Coronary artery (tissue), 2 donors: ENCODE data around the gene MGAT4A.

Source experiments
- DNase-seq: peaks from one replicate; pipeline ENCODE4 v3.0.0-alpha.2; 2017; ENCODE audit warnings: low spot score
- H3K27ac ChIP-seq, 2 donors: fragments of 200-600 bp; sonication (generic); one replicate each; pipeline ENCODE4 v1.5.1; 2016 to 2019
- H3K4me3 ChIP-seq: fragments of 200-600 bp; sonication (generic); 2 replicates; pipeline ENCODE4 v1.5.1; 2016; ENCODE audit warnings: mild to moderate bottlenecking, moderate library complexity
- TF ChIP-seq, protein P1 (sequence below): fragments of 200-600 bp; sonication (generic); IDR thresholded peaks from one replicate; pipeline ENCODE4 v1.5.1; 2019; ENCODE audit warnings: antibody characterized with exemption

The MGAT4A gene

DNA sequence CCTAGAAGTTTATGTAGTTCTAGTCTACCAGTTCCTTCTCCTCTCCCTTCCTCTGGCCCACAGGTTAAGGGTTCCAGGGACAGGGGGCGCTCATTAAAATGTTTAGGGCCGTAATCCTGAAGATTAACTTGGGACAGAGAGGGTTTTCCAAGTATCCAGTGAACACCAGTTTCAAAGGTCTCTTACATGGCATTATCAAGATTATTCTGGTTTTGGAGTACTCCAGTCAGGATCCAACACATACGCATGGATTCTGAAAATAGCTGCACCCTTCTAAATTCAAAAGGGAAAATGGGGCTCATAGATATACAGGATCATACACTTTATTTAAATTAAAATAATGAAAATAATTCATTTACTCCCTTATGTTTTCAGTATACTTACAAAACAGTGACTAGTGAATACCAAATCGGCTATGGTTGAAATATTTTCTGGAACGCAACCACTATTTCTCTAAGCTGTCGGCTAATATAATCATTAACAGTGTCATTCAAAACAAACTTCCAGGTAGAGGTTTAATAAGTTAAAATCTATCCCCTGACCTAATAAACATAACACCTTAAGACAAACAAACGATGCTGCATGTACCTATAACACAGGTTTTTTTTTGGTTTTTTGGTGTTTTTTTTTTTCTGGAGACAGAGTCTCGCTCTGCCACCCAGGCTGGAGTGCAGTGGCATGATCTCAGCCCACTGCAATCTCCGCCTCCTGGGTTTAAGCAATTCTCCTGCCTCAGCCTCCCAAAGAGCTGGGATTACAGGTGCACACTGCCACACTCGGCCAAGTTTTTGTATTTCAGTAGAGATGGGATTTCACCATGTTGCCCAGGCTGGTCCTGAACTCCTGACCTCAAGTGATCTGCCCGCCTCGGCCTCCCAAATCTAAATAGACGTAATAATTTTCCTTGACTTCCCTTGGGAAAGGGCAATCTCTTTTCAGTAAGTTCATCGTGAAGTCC lies 44.7 kb downstream of the MGAT4A start:
- TF ChIP-seq, protein P1, sequence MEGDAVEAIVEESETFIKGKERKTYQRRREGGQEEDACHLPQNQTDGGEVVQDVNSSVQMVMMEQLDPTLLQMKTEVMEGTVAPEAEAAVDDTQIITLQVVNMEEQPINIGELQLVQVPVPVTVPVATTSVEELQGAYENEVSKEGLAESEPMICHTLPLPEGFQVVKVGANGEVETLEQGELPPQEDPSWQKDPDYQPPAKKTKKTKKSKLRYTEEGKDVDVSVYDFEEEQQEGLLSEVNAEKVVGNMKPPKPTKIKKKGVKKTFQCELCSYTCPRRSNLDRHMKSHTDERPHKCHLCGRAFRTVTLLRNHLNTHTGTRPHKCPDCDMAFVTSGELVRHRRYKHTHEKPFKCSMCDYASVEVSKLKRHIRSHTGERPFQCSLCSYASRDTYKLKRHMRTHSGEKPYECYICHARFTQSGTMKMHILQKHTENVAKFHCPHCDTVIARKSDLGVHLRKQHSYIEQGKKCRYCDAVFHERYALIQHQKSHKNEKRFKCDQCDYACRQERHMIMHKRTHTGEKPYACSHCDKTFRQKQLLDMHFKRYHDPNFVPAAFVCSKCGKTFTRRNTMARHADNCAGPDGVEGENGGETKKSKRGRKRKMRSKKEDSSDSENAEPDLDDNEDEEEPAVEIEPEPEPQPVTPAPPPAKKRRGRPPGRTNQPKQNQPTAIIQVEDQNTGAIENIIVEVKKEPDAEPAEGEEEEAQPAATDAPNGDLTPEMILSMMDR: no peak
- DNase-seq: no peak
- no peak overlapping the region for H3K27ac ChIP-seq
- H3K4me3 ChIP-seq: no peak overlapping the region

DNA sequence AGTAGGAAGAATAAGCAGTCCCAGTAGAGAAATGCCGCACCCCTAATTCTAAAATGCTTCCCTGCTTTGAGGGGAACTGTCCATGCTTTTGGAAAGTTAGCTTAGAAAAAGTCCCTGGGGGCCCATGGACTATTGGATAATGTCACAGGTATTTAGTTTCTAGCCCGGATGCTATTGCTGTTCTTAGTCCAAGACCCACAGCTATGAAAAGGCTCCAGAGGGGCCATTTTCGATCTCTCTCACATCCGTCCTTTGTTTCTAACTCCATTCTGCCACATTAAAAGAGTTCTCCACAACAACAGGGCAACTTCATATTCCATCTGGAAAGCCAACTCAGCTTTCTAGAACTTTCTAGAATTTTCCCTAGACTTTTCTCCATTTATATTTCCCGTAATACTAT lies 47.2 kb downstream of the MGAT4A start:
- DNase-seq: no peak
- H3K27ac ChIP-seq: no peak overlapping the region
- TF ChIP-seq, protein P1: no peak
- no peak overlapping the region for H3K4me3 ChIP-seq

DNA sequence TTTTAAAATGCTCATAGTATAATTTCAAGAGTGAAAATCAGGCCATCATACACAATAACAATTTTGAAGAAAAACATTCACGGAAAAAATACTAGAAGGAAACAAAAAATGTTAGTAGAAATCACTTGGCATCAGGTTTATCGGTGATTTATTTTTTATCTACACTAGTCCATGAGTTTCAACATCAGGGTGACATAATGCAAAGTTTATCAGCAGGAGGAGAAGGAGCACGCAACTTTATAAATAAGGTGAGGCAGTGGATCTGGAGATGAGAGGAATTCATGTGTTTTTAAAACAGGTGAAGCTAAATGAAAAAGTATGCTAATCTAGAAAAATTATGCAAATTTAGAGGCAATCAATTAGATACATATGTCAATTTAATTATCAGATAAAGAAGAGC lies 54.2 kb downstream of the MGAT4A start:
- DNase-seq: no peak
- TF ChIP-seq, protein P1: no peak
- H3K27ac ChIP-seq: no peak overlapping the region
- no peak overlapping the region for H3K4me3 ChIP-seq

DNA sequence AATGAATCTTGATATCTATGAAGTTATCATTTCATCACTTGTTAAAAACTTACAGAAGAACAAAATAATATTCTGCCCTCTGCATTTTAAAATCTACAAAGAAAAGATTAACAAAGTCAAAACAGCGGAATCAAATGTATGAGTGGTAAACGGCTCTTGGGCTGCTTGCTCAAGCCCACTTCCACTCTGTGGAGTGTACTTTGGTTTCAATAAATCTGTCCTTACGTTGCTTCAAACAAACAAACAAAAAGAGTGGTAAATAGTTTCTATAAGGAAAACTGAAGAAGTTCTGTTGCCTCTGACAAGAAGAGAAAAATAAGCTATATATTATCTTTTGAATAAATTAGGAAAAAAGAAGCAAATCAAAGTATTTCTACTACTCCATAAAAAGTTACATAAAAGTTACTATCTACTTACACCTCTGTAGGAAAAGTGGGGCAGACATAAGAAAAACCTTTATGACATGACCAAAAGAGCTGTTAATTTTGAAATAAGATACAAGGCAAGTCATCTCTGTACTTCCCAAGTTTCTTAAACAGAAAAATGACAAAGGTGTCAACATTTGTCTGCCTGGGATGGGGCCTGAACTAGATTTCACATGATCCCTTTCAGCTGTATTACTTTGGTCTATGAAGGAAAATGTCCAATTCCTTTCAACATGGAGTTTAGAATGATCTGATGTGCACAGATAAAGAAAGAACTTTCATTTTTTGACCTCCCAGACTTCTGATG lies 56.5 kb downstream of the MGAT4A start:
- no peak overlapping the region for H3K4me3 ChIP-seq
- TF ChIP-seq, protein P1: no peak
- no peak for DNase-seq
- H3K27ac ChIP-seq: no peak overlapping the region

DNA sequence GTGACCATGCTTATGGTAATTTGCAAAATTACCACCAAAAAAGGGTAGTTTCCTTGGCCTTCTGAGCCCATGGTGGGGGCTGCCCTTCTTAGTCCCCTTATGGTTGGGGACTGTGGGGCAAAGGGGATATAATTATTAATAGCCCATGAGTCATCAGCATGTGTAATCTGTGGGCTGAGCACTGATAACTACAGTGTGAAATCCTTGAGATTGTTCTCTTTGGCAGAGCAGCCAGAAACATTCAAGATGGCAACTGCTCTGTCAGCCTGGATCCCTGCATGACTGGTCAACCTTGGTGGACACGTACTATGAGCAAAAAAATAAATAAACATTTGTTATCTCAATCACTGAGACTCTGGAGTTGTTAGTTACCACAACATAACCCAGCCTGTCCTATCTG lies 61.3 kb downstream of the MGAT4A start:
- no peak overlapping the region for H3K4me3 ChIP-seq
- DNase-seq: no peak
- TF ChIP-seq, protein P1: no peak
- no peak overlapping the region for H3K27ac ChIP-seq

DNA sequence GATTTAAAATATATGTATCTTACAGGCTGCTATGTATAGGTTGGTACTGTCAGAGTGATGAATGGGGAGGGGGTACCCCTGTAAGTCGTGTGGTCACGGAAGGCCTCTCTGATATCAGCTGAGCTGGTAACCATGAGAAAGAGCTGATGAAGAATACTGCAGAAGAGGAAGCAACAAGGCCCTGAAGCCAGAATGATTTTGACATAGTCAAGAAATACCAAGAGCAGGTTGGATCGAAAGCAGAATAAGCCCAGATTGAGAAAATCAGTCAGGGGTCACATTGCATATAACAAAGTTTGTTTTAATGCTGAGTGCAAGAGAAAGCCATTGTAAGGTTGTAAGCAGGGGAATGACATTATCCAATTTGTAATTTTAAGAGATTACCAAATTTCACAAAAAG lies 65.3 kb downstream of the MGAT4A start:
- H3K4me3 ChIP-seq: no peak overlapping the region
- TF ChIP-seq, protein P1: no peak
- DNase-seq: no peak
- no peak overlapping the region for H3K27ac ChIP-seq
